Stimulated activated CD8-positive, alpha-beta memory T cell treated with anti-CD3 and anti-CD28 coated beads, Interleukin-7, amount 100 ng/mL, for 1 hour (primary cell): ENCODE results near the gene CIB4.

Experiments
- DNase-seq, 2 donors: peaks; one replicate each; pipeline ENCODE4 v3.0.0-alpha.2; 2020; ENCODE audit warnings: low read depth in 2 of 2

CIB4 gene

GRCh38 chr2:26607698-26608097 is 33.5 kb downstream of the CIB4 start:
- no peak for DNase-seq

- DNase-seq: no peak
Measured at GRCh38 chr2:26606847-26607190, 34.3 kb downstream of the CIB4 start.

- no peak for DNase-seq
Measured at GRCh38 chr2:26605999-26606846, 34.9 kb downstream of the CIB4 start.

GRCh38 chr2:26605195-26605998 is 35.8 kb downstream of the CIB4 start:
- no peak for DNase-seq

GRCh38 chr2:26602575-26602974 is 38.6 kb downstream of the CIB4 start:
- DNase-seq: no peak

GRCh38 chr2:26599387-26599786 is 41.8 kb downstream of the CIB4 start:
- DNase-seq: no peak

GRCh38 chr2:26598996-26599373 is 42.2 kb downstream of the CIB4 start:
- no peak for DNase-seq

- DNase-seq: no peak
Measured at GRCh38 chr2:26598336-26598995, 42.7 kb downstream of the CIB4 start.

GRCh38 chr2:26597197-26597596 is 44.0 kb downstream of the CIB4 start:
- DNase-seq: no peak

- DNase-seq: no peak
Measured at GRCh38 chr2:26595146-26595545, 46.0 kb downstream of the CIB4 start.

GRCh38 chr2:26591619-26592505 is 49.3 kb downstream of the CIB4 start:
- DNase-seq: no peak

GRCh38 chr2:26590980-26591618 is 50.1 kb downstream of the CIB4 start:
- no peak for DNase-seq

GRCh38 chr2:26590508-26590907 is 50.7 kb downstream of the CIB4 start:
- DNase-seq: no peak

- DNase-seq: no peak
Measured at GRCh38 chr2:26588576-26588975, 52.6 kb downstream of the CIB4 start.

- no peak for DNase-seq
Measured at GRCh38 chr2:26587994-26588393, 53.2 kb downstream of the CIB4 start.

- DNase-seq: no peak
Measured at GRCh38 chr2:26585966-26586365, 55.2 kb downstream of the CIB4 start.

- DNase-seq: no peak
Measured at GRCh38 chr2:26585100-26585499, 56.1 kb downstream of the CIB4 start.

- no peak for DNase-seq
Measured at GRCh38 chr2:26584656-26585055, 56.5 kb downstream of the CIB4 start.

- no peak for DNase-seq
Measured at GRCh38 chr2:26584191-26584590, 57.0 kb downstream of the CIB4 start.

GRCh38 chr2:26583381-26583911 is 57.7 kb downstream of the CIB4 start:
- no peak for DNase-seq

GRCh38 chr2:26582890-26583289 is 58.3 kb downstream of the CIB4 start:
- no peak for DNase-seq
